Measurements from ENCODE around the gene SEC14L3. TPM values are rescaled to one million over a fixed set of nuclear protein-coding genes. Genes with fewer than 3 reads are reported as not detected.

SEC14L3 gene
- total and polyA plus RNA-seq, 2 of the 13 experiments (the other 11 are each of a cell fraction or from before 2014, with no cell fraction given) = not detected

GRCh38 chr22:30427871-30428270, 43.9 kb downstream of the SEC14L3 start (continued):
- TF ChIP-seq ZBED4 (CRISPR knock-in tag; IDR thresholded peaks at IDR 0.05; ENCODE audit: borderline replicate concordance) = no peak

- Histone ChIP-seq H3K4me1 (ENCODE audit: insufficient read depth, low read length) (peaks cover 31% of the 10 kb centered on the region), H3K4me3 (replicated peaks in 1 of 3; ENCODE audit: insufficient read depth in 1 of 3, low read depth in 2 of 3, low read length in 3 of 3) (peak overlapping the region; percentile 68 to 89 (median 68); a peak in 5 of 6 replicates), H3K9me3 (ENCODE audit: low read length) (no peaks in the 10 kb centered on the region), H3K4me2 (ENCODE audit: low read depth, low read length) (peak overlapping the region; percentile 99), H3K27me3 (ENCODE audit: control insufficient read depth in 1 of 2, insufficient read depth in 2 of 2, low read length in 2 of 2) (no peaks in the 10 kb centered on the region), H2AFZ (ENCODE audit: low read length) (no peak overlapping the region), H3K79me2 (ENCODE audit: insufficient read depth, low read length) (peaks cover 12% of the 10 kb centered on the region), H3K9ac (ENCODE audit: insufficient read depth, low read depth, low read length) (peak overlapping the region; percentile 68; the same call in 1 of the 2 replicates), H4K20me1 (ENCODE audit: insufficient read depth, low read length) (no peaks in the 10 kb centered on the region), H3K36me3 (replicated peaks in 1 of 2; ENCODE audit: control insufficient read depth in 1 of 2, insufficient read depth in 2 of 2, low read length in 2 of 2) (peaks cover 0 to 5% of the 10 kb centered on the region in 2 experiments; a peak in 2 of 5 replicates), H3K27ac (ENCODE audit: extremely low read length, insufficient read depth, low read length) (peak overlapping the region; percentile 70)
- peak; percentile 16 for ATAC-seq
- BruUV-seq (replicated peaks) = no TSS peak
- CTCF ChIA-PET (ENCODE audit: low intra/inter-chr PET ratio, low total read pairs) = interaction anchor here (1.4 to 2.5 kb wide), 3 partner anchors 35 to 40 kb away, joined by 4 to 43 read pairs (median 5); partner anchors contain the start of gene RNF215
- POLR2A ChIA-PET = interaction anchor here (1.0 to 7.2 kb wide), 3 partner anchors 13 to 39 kb away, joined by 3 to 164 read pairs (median 5); partner anchors contain the start of genes RNF215 and SEC14L2
- peak; percentile 70 for DNase-seq (ENCODE audit: low spot score)
- intact Hi-C loops (cut with micrococcal nuclease; ENCODE audit: unreplicated experiment) (loop anchor here (1.0 kb wide), 1 partner anchor 35 kb away; no protein-coding TSS in a partner anchor), in situ Hi-C loops (cut with HindIII; ENCODE audit: extremely low pct_ligation_motif_present, low pct_unique_long_range_greater_than_20kb) (loop anchor here (5.0 kb wide), 1 partner anchor 34 kb away; no protein-coding TSS in a partner anchor)
- FAIRE-seq = peak; percentile 71
- 77% methylated on average over 27 of the region's 29 CpGs for WGBS (ENCODE audit: low lambda C conversion rate)
- TF ChIP-seq CBX1 (IDR thresholded peaks at IDR 0.05; ENCODE audit: low read depth) (peak; percentile 16), ZBTB37 (CRISPR knock-in tag; IDR thresholded peaks at IDR 0.05) (peak; percentile 68; the same call in 1 of the 2 replicates), ZNF407 (CRISPR knock-in tag; IDR thresholded peaks at IDR 0.05; ENCODE audit: not compliant biosample characterization) (no peak), SMC3 (IDR thresholded peaks at IDR 0.05; ENCODE audit: low read length) (peak; percentile 73)
Observed at GRCh38 chr22:30426388-30427353, 45.1 kb downstream of the SEC14L3 start.

All from HepG2 (cell line).